Measurements from ENCODE around the gene MEN1.

DNA sequence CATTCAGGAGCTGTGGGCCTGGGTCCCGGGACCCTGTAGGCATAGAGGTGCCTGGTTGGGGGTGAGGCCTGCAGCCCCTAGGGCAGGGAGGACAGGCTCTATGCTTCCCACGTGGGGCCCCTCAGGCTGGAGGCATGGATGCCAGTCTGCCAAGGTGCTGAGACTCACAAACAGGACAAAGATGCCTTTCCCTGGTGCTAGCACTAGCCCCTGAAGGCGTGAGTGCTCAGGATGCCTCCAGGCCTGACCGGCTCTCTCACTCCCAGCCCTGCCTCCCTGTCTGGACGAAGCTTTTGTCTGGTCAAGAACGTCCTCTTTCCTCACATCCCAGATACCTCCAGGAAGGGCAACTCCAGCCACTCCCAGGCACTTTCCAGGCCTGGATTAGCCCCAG lies 32.0 kb upstream of the MEN1 start:
- TF ChIP-seq POLR2A (IDR thresholded peaks at IDR 0.05; ENCODE audit: low read length) (no peak), GATA1 (IDR thresholded peaks at IDR 0.05; ENCODE audit: low read depth, low read length) (no peak)

Measured in erythroblast (primary cell).